Measurements from ENCODE around the gene UNC5A.

UNC5A gene

GRCh38 chr5:176830995-176831423, 20.6 kb downstream of the UNC5A start:
- no peak for TF ChIP-seq ARNTL (CRISPR knock-in tag; IDR thresholded peaks at IDR 0.05; ENCODE audit: borderline replicate concordance, low read depth)
- peak; percentile 92 for TF ChIP-seq TCF4 (CRISPR knock-in tag; IDR thresholded peaks at IDR 0.05; ENCODE audit: borderline replicate concordance)
- 0 out of 2 replicates have a peak, but pooled peaks have one; percentile 32 for TF ChIP-seq TSHZ2 (CRISPR knock-in tag; IDR thresholded peaks at IDR 0.05)

GRCh38 chr5:176831425-176831824, 21.1 kb downstream of the UNC5A start:
- no peak for ATAC-seq
- TF ChIP-seq ARNTL (CRISPR knock-in tag; IDR thresholded peaks at IDR 0.05; ENCODE audit: borderline replicate concordance, low read depth) = no peak
- TF ChIP-seq TCF4 (CRISPR knock-in tag; IDR thresholded peaks at IDR 0.05; ENCODE audit: borderline replicate concordance) = no peak
- no peak for TF ChIP-seq ZNF8 (CRISPR knock-in tag; IDR thresholded peaks at IDR 0.05)
- TF ChIP-seq TSHZ2 (CRISPR knock-in tag; IDR thresholded peaks at IDR 0.05) = no peak
- no peak for TF ChIP-seq ZNF565 (CRISPR knock-in tag; conservative IDR thresholded peaks at IDR 0.05; ENCODE audit: low read depth)
- TF ChIP-seq OSR1 (CRISPR knock-in tag; IDR thresholded peaks at IDR 0.05) = no peak
- no peak for TF ChIP-seq TOX (CRISPR knock-in tag; IDR thresholded peaks at IDR 0.05; ENCODE audit: borderline replicate concordance)
- TF ChIP-seq ZFP3 (CRISPR knock-in tag; IDR thresholded peaks at IDR 0.05) = no peak
- no peak for TF ChIP-seq ESRRG (CRISPR knock-in tag; IDR thresholded peaks at IDR 0.05)
- TF ChIP-seq, protein P1, sequence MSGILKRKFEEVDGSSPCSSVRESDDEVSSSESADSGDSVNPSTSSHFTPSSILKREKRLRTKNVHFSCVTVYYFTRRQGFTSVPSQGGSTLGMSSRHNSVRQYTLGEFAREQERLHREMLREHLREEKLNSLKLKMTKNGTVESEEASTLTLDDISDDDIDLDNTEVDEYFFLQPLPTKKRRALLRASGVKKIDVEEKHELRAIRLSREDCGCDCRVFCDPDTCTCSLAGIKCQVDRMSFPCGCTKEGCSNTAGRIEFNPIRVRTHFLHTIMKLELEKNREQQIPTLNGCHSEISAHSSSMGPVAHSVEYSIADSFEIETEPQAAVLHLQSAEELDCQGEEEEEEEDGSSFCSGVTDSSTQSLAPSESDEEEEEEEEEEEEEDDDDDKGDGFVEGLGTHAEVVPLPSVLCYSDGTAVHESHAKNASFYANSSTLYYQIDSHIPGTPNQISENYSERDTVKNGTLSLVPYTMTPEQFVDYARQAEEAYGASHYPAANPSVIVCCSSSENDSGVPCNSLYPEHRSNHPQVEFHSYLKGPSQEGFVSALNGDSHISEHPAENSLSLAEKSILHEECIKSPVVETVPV (CRISPR knock-in tag; IDR thresholded peaks at IDR 0.05) = no peak
- no peak for TF ChIP-seq BACH2 (CRISPR knock-in tag; IDR thresholded peaks at IDR 0.05; ENCODE audit: borderline replicate concordance)
- no peak for TF ChIP-seq PATZ1 (CRISPR knock-in tag; IDR thresholded peaks at IDR 0.05; ENCODE audit: borderline replicate concordance)
- TF ChIP-seq RARB (CRISPR knock-in tag; IDR thresholded peaks at IDR 0.05) = no peak

More at GRCh38 chr5:176830995-176831423, 20.6 kb downstream of the UNC5A start:
- no peak; the same call in 2 of the 3 replicates for ATAC-seq

- ATAC-seq = no peak
- TF ChIP-seq PPARA (CRISPR knock-in tag; IDR thresholded peaks at IDR 0.05; ENCODE audit: borderline replicate concordance) (no peak), ZNF8 (CRISPR knock-in tag; IDR thresholded peaks at IDR 0.05) (no peak), TOX (CRISPR knock-in tag; IDR thresholded peaks at IDR 0.05; ENCODE audit: borderline replicate concordance) (no peak), TSHZ2 (CRISPR knock-in tag; IDR thresholded peaks at IDR 0.05) (no peak), OSR1 (CRISPR knock-in tag; IDR thresholded peaks at IDR 0.05) (no peak), ZNF70 (CRISPR knock-in tag; IDR thresholded peaks at IDR 0.05) (no peak), CREB5 (CRISPR knock-in tag; IDR thresholded peaks at IDR 0.05; ENCODE audit: low read depth) (no peak), ZFP3 (CRISPR knock-in tag; IDR thresholded peaks at IDR 0.05) (no peak)
- TF ChIP-seq, protein P2, sequence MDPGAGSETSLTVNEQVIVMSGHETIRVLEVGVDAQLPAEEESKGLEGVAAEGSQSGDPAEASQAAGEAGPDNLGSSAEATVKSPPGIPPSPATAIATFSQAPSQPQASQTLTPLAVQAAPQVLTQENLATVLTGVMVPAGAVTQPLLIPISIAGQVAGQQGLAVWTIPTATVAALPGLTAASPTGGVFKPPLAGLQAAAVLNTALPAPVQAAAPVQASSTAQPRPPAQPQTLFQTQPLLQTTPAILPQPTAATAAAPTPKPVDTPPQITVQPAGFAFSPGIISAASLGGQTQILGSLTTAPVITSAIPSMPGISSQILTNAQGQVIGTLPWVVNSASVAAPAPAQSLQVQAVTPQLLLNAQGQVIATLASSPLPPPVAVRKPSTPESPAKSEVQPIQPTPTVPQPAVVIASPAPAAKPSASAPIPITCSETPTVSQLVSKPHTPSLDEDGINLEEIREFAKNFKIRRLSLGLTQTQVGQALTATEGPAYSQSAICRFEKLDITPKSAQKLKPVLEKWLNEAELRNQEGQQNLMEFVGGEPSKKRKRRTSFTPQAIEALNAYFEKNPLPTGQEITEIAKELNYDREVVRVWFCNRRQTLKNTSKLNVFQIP (CRISPR knock-in tag; IDR thresholded peaks at IDR 0.05; ENCODE audit: borderline replicate concordance, low read depth) = no peak
These were observed 21.8 kb downstream of the UNC5A start for GRCh38 chr5:176832162-176832561.

Measured in SK-N-SH treated with all-trans-retinoic acid at 6 μM for 48 hours (cell line).